Ovary (tissue), 9 donors: ENCODE measurements around the gene NKX2-4. TPM values are rescaled to one million over a fixed set of nuclear protein-coding genes. Genes with fewer than 3 reads are reported as not detected.

Experiments
- DNase-seq, 5 donors: peaks; one replicate each; pipeline ENCODE4 v3.0.0-alpha.2; 2019 to 2020
- H3K27ac ChIP-seq, 2 donors: fragments of 200-600 bp; one replicate each; pipeline versions ENCODE4 v1.5.1 to v1.8.0; 2019 to 2022
- H3K27me3 ChIP-seq: fragments of 200-600 bp; one replicate; pipeline ENCODE4 v1.8.0; 2022
- H3K36me3 ChIP-seq: fragments of 200-600 bp; sonication (generic); one replicate; pipeline ENCODE4 v1.5.1; 2019
- H3K4me1 ChIP-seq: one replicate; pipeline ENCODE4 v1.8.1; 2013; ENCODE audit warnings: mild to moderate bottlenecking, moderate library complexity; ENCODE audit not compliant: insufficient read depth
- H3K4me3 ChIP-seq: fragments of 200-600 bp; sonication (generic); one replicate; pipeline ENCODE4 v1.5.1; 2017
- H3K9me3 ChIP-seq, 2 donors: fragments of 200-600 bp in 1 of 2; sonication (generic) in 1 of 2; one replicate each; pipeline versions ENCODE4 v1.5.1 to v1.8.1; 2013 to 2019; ENCODE audit warnings: mild to moderate bottlenecking in 1 of 2, moderate library complexity in 1 of 2
- EP300 ChIP-seq: sonication (generic); formaldehyde crosslinking; IDR thresholded peaks from one replicate; pipeline ENCODE4 v1.6.1; 2017; ENCODE audit warnings: antibody characterized with exemption
- POLR2A ChIP-seq: fragments of 450-650 bp; IDR thresholded peaks from one replicate; pipeline ENCODE4 v1.6.1; 2017; ENCODE audit warnings: antibody characterized with exemption, mild to moderate bottlenecking, moderate library complexity
- WGBS, 3 donors: extraction: QIAGEN DNeasy Blood & Tissue Kit in 1 of 3; methylation state at CpG; one replicate each; pipeline versions ENCODE4 v1.1.5 to v1.1.7; 2013 to 2017; 5-methylcytosine and 5-hydroxymethylcytosine counted together
- intact Hi-C, 4 donors: fragments of 100-400 bp; cut with DNase I; formaldehyde crosslinking; loops; one replicate each; pipeline versions ENCODE4 v1.11.0 to v1.15.1; 2022 to 2023
- polyA plus RNA-seq, 2 donors: library from polyadenylated mRNA; stranded (reverse); fragments of 200-250 nt in 1 of 2; fragments of 350-450 nt in 1 of 2; fragmentation: Illumina TruSeq in 1 of 2; extraction: RNeasy Lipid Tissue Mini Kit (QIAGEN cat#74804) in 1 of 2; gene quantifications; one replicate each; pipeline ENCODE4 v1.2.3, GENCODE V29; 2013 to 2014
- total RNA-seq, 7 donors: library from RNA; depleted of rRNA in 2 of 7; stranded (reverse); fragments of >200 nt in 2 of 7; fragmentation: NEBNext Ultra II Directional in 3 of 7; extraction: Animal tissue kit (Norgen Biotek cat#: 25700) in 3 of 7; gene quantifications; one replicate each; pipeline versions ENCODE4 v1.1.0 to v1.2.4, GENCODE V29; 2016 to 2023
- TF ChIP-seq, protein P1 (sequence below), 3 donors: fragments of 450-650 bp in 2 of 3; fragments of 200-600 bp in 1 of 3; IDR thresholded peaks; one replicate each; pipeline versions ENCODE4 v1.5.1 to v1.8.0; 2016 to 2022; ENCODE audit warnings: antibody characterized with exemption in 3 of 3, mild to moderate bottlenecking in 1 of 3
- donor health status: DM: no; HTN: no; CAD: no; lungs with moderate emphysema.
- donor health status: DM: no; HTN: no; CAD: no.
- donor health status: Bipolar disorder and iron deficiency.
- donor health status: DM: yes; HTN: yes; CAD: no.
- donor health status: DM: no; HTN: no; CAD: no.
- donor health status: DM: yes; HTN: yes; CAD: no.

NKX2-4 gene
- total and polyA plus RNA-seq, 9 donors: not detected

DNA sequence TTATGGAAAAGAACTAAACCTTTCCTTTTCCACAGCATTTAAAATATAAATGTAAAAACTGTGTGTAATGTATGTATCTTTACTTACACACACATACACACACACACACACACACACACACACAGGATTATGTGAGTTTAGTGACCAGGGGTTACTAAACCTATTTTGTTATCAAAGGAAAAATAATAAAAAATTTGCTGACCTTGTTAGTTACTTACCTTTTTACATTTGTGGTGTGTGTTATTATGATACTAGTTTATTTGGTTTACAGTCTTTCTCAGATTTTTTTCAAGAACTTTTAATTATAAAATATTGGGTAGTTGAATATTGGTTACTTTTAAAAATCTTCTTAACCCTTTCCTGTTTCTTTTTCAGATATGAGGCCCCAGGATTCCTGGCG, 15.7 kb downstream of the NKX2-4 start:
- 95 to 100% (median 97%) methylated on average over 1 of the region's 1 CpG for WGBS, 3 donors
- Histone ChIP-seq H3K9me3 (no peaks in the 10 kb centered on the region), H3K4me1 (no peaks in the 10 kb centered on the region), H3K27me3 (no peaks in the 10 kb centered on the region), H3K4me3 (no peak overlapping the region), H3K27ac (no peak overlapping the region), H3K36me3 (no peaks in the 10 kb centered on the region)
- TF ChIP-seq POLR2A: no peak
- TF ChIP-seq, protein P1, sequence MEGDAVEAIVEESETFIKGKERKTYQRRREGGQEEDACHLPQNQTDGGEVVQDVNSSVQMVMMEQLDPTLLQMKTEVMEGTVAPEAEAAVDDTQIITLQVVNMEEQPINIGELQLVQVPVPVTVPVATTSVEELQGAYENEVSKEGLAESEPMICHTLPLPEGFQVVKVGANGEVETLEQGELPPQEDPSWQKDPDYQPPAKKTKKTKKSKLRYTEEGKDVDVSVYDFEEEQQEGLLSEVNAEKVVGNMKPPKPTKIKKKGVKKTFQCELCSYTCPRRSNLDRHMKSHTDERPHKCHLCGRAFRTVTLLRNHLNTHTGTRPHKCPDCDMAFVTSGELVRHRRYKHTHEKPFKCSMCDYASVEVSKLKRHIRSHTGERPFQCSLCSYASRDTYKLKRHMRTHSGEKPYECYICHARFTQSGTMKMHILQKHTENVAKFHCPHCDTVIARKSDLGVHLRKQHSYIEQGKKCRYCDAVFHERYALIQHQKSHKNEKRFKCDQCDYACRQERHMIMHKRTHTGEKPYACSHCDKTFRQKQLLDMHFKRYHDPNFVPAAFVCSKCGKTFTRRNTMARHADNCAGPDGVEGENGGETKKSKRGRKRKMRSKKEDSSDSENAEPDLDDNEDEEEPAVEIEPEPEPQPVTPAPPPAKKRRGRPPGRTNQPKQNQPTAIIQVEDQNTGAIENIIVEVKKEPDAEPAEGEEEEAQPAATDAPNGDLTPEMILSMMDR (IDR thresholded peaks at IDR 0.05): no peak
- TF ChIP-seq EP300: no peak
- DNase-seq: no peak
- intact Hi-C loops: no loop called here

- no peaks in the 10 kb centered on the region for H3K36me3 ChIP-seq
Measured at GRCh38 chr20:21380711-21381110, 16.6 kb downstream of the NKX2-4 start.

DNA sequence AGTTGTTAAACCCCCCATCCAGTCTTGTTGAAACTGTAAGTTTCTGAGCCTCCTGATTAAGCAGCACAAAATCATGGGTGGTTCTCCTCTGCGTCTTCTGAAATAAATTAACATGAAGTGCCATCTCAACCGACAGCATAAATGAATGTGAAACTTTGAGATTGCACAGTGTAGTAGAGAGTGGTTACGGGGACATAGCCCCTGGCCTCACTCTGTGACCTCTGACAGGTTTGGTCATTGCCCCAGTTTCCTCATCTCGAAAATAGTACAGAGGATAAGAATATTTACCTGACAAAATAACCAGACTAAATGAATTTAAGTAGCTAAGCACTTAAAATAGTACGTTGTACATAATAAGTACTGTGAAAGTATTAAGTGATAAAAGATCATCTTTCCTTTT, 19.1 kb downstream of the NKX2-4 start:
- H3K27me3 ChIP-seq: no peaks in the 10 kb centered on the region
- H3K4me1 ChIP-seq: no peaks in the 10 kb centered on the region
- TF ChIP-seq, protein P1 (IDR thresholded peaks at IDR 0.05): no peak
- TF ChIP-seq POLR2A: no peak
- TF ChIP-seq EP300: no peak
- intact Hi-C loops: no loop called here
- no peak for DNase-seq
- no peak overlapping the region for H3K27ac ChIP-seq
- H3K4me3 ChIP-seq: no peak overlapping the region
- 92 to 95% (median 93%) methylated on average over 5 of the region's 5 CpGs for WGBS, 3 donors
- no peaks in the 10 kb centered on the region for H3K9me3 ChIP-seq
- H3K36me3 ChIP-seq: no peaks in the 10 kb centered on the region

More at GRCh38 chr20:21380711-21381110, 16.6 kb downstream of the NKX2-4 start:
- Histone ChIP-seq H3K27me3 (no peaks in the 10 kb centered on the region), H3K27ac (no peak overlapping the region), H3K4me3 (no peak overlapping the region), H3K9me3 (no peaks in the 10 kb centered on the region), H3K4me1 (no peaks in the 10 kb centered on the region)
- 54 to 63% (median 56%) methylated on average over 2 of the region's 2 CpGs for WGBS, 3 donors
- DNase-seq: no peak
- intact Hi-C loops: no loop called here
- TF ChIP-seq, protein P1 (IDR thresholded peaks at IDR 0.05): no peak
- no peak for TF ChIP-seq POLR2A
- TF ChIP-seq EP300: no peak

DNA sequence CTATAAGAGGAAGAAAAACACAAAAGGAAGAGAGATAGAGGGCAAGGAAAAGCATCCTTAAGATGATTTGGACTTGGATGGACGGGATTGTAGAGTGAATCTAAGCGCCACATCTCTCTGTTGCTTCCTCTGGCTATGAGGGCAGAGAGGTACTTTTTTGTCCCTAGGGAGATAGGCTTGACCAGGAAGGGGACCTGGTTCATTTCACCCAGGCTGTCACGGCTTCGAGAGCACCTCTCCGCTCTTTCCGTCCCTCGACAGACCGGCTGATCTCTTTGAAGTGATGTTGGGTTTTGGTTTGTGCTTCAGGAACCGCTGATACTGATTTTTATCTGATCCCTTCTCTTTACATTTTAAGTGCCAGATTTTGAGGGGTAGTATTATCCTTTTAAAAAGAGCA, 19.6 kb downstream of the NKX2-4 start:
- TF ChIP-seq EP300: no peak
- TF ChIP-seq, protein P1 (IDR thresholded peaks at IDR 0.05): no peak
- no peak for TF ChIP-seq POLR2A
- no peak overlapping the region for H3K4me3 ChIP-seq
- no peak overlapping the region for H3K27ac ChIP-seq
- H3K36me3 ChIP-seq: no peaks in the 10 kb centered on the region
- no peaks in the 10 kb centered on the region for H3K4me1 ChIP-seq
- WGBS, 3 donors: 94 to 97% (median 94%) methylated on average over 9 of the region's 9 CpGs
- intact Hi-C loops: no loop called here
- no peaks in the 10 kb centered on the region for H3K27me3 ChIP-seq
- no peaks in the 10 kb centered on the region for H3K9me3 ChIP-seq
- DNase-seq: no peak

GRCh38 chr20:21376626-21377025, 20.7 kb downstream of the NKX2-4 start:
- 91 to 96% (median 94%) methylated on average over 3 of the region's 3 CpGs for WGBS, 3 donors
- no peak for TF ChIP-seq POLR2A
- TF ChIP-seq, protein P1 (IDR thresholded peaks at IDR 0.05): no peak
- no peak for TF ChIP-seq EP300
- Histone ChIP-seq H3K9me3 (no peaks in the 10 kb centered on the region), H3K27ac (no peak overlapping the region), H3K4me1 (no peaks in the 10 kb centered on the region), H3K36me3 (no peaks in the 10 kb centered on the region), H3K4me3 (no peak overlapping the region), H3K27me3 (no peaks in the 10 kb centered on the region)
- DNase-seq: no peak
- intact Hi-C loops: no loop called here
